GM18526 (cell line): ENCODE measurements around the gene OR2S2.

Source experiments
- POLR2A ChIP-seq: IDR thresholded peaks from 3 replicates; pipeline ENCODE4 v1.6.1; 2011; ENCODE audit not compliant: insufficient read length; ENCODE audit errors: extremely low read depth

OR2S2 gene

GRCh38 chr9:35967042-35967441 is 9.1 kb upstream of the OR2S2 start:
- TF ChIP-seq POLR2A: no peak

- no peak for TF ChIP-seq POLR2A
These were observed 8.5 kb upstream of the OR2S2 start for GRCh38 chr9:35966433-35966832.

DNA sequence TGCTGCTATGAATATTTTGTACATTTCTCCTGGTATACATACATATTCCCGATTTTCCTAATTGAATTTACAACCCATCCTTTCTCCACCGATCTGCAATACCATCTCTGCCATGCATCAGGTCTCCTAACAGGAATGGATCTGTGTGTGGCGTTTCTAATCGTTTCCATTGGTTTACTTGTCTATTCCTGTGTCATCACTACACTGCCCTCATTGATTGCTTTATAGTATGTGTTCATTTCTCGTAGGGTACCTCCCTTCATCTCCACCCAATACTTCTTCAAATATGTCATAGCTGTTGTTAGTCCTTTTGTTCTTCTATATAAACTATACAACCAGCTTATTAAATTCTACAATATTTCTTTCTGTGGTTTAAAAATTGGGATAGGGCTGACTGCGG is 7.1 kb upstream of the OR2S2 start:
- TF ChIP-seq POLR2A: no peak

DNA sequence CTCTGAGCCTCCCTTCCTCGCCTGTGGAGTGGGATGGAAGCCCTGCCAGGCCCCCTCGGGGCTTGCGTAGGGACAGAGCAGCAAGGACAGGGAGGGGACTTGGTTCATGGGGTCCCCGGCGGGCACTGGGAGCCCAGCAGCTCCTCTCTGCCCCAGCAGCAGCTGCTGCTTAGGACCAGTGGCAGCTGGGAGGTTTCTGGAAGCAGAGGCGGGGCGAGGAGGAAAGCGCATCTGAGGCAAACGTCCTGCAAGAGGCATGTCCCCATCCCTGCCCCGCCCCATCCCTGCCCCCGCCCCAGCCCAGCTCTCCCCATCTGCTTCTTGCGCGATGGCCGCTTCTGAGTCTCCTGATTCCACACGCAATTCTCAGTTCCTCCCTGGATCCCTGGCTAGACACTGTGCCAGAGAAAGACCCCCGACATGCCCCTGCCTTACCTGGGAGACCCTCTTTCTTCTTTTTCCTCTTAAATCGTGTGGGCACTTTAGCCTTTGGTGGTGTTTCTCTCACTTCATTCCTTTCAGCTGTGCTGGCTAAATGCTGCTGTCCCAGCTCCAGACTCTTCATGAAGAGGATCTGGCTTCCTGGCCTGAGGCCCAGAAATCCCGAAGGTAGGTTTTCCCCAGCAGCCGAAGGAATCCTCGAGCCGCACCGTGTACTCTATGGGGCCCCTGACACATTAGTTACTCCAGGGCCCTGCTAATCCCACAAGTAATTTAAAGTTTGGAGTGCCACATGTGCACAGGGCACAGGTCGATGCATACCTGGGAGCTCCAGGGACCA is 4.4 kb upstream of the OR2S2 start:
- TF ChIP-seq POLR2A: no peak

GRCh38 chr9:35960039-35960655 is 2.2 kb upstream of the OR2S2 start:
- TF ChIP-seq POLR2A: no peak

DNA sequence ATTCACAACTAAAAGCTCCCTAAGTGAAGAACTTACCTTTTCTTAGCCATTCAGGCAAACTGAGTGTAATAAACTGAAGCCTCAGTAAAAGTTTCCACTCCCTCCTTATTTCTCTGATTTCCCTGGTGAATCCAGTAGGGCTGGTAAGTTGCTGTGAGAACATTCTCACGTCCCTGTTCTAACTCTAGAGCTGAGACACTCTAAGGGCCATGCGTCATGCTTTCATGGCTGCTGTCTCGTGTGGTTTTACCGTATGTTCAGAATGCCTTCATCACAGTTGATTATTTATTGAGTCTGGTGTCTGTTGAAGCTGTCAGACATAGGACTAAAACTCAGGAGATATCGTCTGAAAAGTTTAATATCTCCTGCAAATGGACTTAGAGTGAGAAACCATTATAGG is 1.3 kb downstream of the OR2S2 start:
- no peak for TF ChIP-seq POLR2A

- TF ChIP-seq POLR2A: no peak
These were observed 2.9 kb downstream of the OR2S2 start for GRCh38 chr9:35954942-35955546.

DNA sequence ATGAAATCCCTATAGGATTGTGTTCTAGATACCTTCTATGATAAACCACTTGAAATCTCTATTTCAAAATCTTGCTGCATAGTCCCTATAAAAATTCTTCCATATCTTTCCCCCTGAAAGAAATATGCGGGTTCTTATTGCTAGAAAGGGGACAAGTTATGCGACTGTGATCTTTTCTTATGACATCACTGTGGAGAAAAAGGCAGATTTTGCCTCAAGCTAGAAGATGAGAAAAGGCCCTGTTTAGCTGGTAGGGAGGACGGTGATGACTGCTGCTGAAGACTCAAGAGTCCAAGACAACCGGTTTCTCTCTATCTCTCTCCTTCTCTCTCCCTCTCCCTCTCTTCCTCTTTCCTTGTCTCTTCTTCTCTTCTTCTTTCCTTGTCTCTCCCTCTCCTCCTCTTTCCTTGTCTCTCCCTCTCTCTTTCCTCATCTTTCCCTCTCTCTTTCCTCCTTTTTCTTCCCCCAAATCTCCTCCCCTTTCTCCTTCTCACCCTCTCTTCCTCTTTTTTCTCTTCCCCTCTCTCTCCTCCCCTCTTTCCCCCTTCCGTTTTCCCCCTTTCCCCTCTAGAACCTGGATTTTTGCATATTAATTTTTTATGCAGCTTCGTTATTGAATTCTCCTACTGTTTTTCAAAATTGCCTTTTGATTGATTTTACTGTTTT is 5.3 kb downstream of the OR2S2 start:
- no peak for TF ChIP-seq POLR2A

- TF ChIP-seq POLR2A: no peak
These were observed 6.2 kb downstream of the OR2S2 start for GRCh38 chr9:35951736-35952135.

GRCh38 chr9:35948901-35949318 is 9.0 kb downstream of the OR2S2 start:
- TF ChIP-seq POLR2A: no peak

DNA sequence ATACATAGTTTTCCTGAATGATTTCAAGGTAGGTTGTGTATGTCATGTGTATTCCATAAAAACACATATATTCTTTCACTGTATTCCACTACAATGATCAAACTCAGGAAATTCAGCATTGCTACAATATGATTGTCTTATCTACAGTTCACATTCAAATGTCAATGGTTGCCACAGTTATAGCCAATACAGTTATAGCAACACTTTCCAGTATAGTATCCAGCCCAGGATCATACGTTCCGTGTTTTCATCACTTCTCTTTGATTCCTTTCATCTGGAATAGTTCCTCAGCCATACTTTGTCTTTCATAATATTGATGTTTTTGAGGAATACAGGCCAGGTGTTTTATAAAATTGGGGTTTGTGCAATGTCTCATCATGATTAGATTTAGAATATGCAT is 9.5 kb downstream of the OR2S2 start:
- TF ChIP-seq POLR2A: no peak

GRCh38 chr9:35945341-35946018 is 12.5 kb downstream of the OR2S2 start:
- TF ChIP-seq POLR2A: no peak

- TF ChIP-seq POLR2A: no peak
These were observed 13.1 kb downstream of the OR2S2 start for GRCh38 chr9:35944841-35945240.

DNA sequence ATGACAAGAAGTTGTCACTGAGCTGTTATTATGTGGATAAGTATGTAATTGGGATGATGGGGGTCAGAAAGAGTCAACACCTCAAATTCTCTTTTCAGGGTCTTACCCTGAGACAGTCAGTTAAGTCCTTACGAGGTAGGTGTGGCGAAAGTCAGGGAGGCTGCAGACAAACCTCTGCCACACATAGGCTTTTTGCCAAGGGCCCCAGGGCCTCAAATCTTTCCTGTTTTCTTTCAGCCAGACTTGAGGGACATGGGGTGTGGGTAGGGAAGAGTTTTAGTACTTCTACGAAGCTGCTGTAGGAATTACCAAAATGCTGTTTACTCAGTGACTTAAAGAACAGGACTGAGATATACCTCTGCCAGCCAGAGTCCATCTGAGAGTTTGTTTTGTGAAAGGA is 13.8 kb downstream of the OR2S2 start:
- TF ChIP-seq POLR2A: no peak

GRCh38 chr9:35942286-35942685 is 15.7 kb downstream of the OR2S2 start:
- TF ChIP-seq POLR2A: no peak
